Amygdala (tissue), 56 donors: Measurements from ENCODE around the gene KHK.

Experiments
- DNase-seq, 56 donors: peaks; one replicate each; lab custom pipeline; 2025; lab: John Stamatoyannopoulos, UW

Gene KHK

GRCh38 chr2:27086724-27087593, at the start of gene KHK:
Gene KHK (plus strand): TSS chr2:27086772. CDS start chr2:27087260, 488 bp downstream.
- peak in 27 of 56 donors; percentile 32 to 72 (median 57) for DNase-seq

GRCh38 chr2:27038012-27038411, 48.6 kb upstream of the KHK start:
- DNase-seq: no peak

- no peak for DNase-seq
Measured at GRCh38 chr2:27038631-27039339, 47.8 kb upstream of the KHK start.

- no peak for DNase-seq
Measured at GRCh38 chr2:27039426-27039825, 47.1 kb upstream of the KHK start.

GRCh38 chr2:27039871-27040270, 46.7 kb upstream of the KHK start:
- DNase-seq: no peak

- DNase-seq: no peak
Measured at GRCh38 chr2:27040282-27040681, 46.3 kb upstream of the KHK start.

GRCh38 chr2:27041752-27042151, 44.8 kb upstream of the KHK start:
- DNase-seq: peak in 1 of 56 donors; percentile 29

GRCh38 chr2:27042159-27042661, 44.4 kb upstream of the KHK start:
- no peak for DNase-seq

DNA sequence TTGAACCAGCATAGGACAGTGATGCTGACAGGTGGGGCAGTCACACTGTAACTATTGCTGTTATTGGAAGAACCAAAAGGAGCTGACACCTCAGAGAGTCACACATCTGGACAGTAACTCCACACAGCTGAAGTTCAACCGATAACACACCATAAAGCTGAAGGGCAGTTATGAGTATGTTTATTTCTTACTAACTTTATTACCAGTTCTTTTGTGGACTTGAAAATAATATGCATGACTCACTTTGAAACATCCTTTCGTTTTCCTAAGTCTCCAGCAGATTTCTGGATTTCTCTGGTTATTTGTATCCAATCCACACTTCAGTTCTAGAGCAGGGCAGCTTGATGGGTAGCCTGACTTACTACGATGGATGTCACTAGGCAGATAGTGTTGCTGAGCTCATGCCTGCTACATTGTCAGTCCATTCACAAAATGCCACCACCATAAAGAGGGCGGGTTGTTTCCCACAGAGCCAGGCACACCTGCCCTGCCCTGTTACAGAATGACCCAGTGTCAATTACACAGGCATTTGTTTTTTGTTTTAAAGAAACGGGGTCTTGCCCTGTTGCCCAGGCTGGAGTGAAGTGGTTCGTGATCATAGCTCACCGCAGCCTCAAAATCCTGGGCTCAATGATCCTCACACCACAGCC, 43.5 kb upstream of the KHK start:
- no peak for DNase-seq

- DNase-seq: peak in 13 of 56 donors; percentile 18 to 64 (median 45)
Measured at GRCh38 chr2:27049422-27050280, 36.9 kb upstream of the KHK start.

DNA sequence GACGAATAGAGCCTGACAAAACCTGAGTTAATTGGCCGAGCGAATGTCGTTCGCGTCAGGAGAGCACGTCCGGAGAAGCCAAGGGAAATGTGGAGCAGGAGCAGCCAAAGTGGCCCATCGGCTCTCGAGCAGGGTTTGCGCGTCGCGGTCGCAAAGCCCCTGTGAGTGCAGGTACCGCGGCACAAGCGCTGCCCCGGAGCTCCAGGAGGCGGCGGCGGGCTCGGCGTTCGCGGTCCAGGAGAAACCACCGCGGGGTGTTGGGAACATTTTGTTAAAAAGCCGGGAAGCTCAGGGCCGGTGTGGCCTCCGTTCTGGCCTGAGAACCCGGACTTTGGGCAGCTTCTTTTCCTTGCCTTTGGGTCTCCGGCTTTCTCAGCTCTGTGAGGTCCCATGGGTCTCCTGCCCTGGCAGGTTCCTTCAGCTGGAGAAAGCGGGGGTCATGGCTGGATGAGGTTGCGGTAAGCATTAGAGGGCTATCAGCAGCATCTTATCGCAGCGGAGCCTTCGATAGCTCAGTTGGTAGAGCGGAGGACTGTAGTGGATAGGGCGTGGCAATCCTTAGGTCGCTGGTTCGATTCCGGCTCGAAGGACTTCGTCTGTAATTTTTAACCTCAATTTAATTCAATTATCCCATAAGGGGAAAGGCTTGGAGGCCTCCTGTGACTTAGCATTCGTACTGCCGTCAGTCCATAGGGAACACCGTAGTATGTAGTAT, 36.1 kb upstream of the KHK start:
- peak; percentile 45 to 97 (median 86) for DNase-seq

DNA sequence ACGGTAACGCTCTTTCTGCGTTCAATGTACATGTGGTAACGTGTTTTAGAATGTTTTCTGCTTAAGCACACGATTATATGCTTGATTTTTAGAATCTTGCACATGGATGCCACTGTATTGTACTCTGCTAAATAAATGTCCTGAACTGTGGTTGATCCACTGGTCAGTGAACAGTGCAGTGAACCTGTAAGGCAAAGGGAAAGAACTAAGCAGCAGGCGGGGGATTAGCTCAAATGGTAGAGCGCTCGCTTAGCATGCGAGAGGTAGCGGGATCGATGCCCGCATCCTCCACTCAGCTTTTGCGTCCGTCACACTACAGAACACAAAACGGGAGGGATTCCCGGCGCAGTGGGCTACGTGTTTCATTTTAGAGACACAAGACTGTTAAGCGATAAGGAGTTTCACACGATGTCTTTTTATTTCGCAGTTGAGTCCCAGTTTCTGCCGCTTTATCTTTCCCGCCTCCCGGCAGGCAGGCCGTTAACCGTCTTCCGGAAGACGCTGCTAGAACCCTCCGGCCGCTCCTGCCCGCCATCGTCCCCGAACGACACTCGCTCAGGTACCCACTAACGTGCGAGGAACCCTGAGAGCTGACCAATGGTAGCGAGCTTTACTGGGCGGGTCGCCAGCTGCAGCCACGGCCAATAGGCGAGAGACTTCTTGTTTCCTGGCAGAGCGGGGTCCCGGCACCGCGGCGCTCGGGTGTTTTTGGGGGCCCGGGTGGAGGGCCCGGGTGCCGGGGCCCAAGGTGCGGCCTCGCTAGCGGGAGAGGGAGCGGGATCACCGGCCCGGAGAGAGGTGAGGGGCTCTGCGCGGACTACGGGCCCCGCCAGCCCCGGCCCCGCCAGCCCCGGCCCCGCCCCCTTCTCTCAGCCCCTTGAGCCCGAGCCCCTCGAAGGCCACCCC, 35.3 kb upstream of the KHK start, which contains the start of gene AGBL5:
Gene AGBL5, plus strand, starts transcription at position 673 of the 906 bp plus-strand sequence. CDS start 1,291 bp downstream, outside the sequence.
- peak; percentile 23 to 96 (median 89) for DNase-seq

- DNase-seq: peak in 12 of 56 donors; percentile 37 to 80 (median 48)
Measured at GRCh38 chr2:27051902-27052645, 34.5 kb upstream of the KHK start.

DNA sequence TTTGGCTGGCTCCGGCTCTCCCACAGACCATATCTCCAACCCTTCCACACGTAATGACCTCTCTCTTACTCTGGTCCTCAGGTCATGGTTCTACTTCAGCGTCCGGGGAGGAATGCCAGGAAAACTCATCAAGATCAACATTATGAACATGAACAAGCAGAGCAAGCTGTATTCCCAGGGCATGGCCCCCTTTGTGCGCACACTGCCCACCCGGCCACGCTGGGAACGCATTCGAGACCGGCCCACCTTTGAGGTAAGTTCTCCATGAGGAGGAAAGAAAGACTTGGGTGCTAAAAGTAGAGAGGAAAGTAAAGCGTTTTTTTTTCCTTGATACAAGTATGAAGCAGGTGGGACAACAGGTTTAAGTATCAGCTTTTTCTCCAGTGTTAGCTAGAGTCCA, 33.3 kb upstream of the KHK start:
- DNase-seq: no peak

GRCh38 chr2:27053776-27054175, 32.8 kb upstream of the KHK start:
- no peak for DNase-seq

- DNase-seq: no peak
Measured at GRCh38 chr2:27054721-27055120, 31.9 kb upstream of the KHK start.

GRCh38 chr2:27057184-27057583, 29.4 kb upstream of the KHK start:
- DNase-seq: no peak
